ENCODE data around the gene CD83.
"Not testable (repeated sequence)": the region's sequence is repeated elsewhere in the genome, so short reads cannot be mapped to it uniquely, and the experiment has no call there.

Gene CD83

GRCh38 chr6:14151300-14151699 is 33.7 kb downstream of the CD83 start:
- DNase-seq, result not testable (repeated sequence)

- no peak for DNase-seq
Measured at GRCh38 chr6:14151773-14152172, 34.2 kb downstream of the CD83 start.

GRCh38 chr6:14153228-14153627 is 35.7 kb downstream of the CD83 start:
- no peak for DNase-seq

GRCh38 chr6:14159090-14159489 is 41.5 kb downstream of the CD83 start:
- DNase-seq, result no peak

- DNase-seq, result no peak
Measured at GRCh38 chr6:14162826-14163225, 45.3 kb downstream of the CD83 start.

GRCh38 chr6:14165091-14165490 is 47.5 kb downstream of the CD83 start:
- DNase-seq, result no peak

GRCh38 chr6:14166839-14167238 is 49.3 kb downstream of the CD83 start:
- DNase-seq, result no peak

GRCh38 chr6:14170128-14170527 is 52.6 kb downstream of the CD83 start:
- no peak for DNase-seq

- DNase-seq, result no peak
Measured at GRCh38 chr6:14172562-14172961, 55.0 kb downstream of the CD83 start.

GRCh38 chr6:14174226-14174625 is 56.7 kb downstream of the CD83 start:
- no peak for DNase-seq

GRCh38 chr6:14174996-14175395 is 57.4 kb downstream of the CD83 start:
- DNase-seq, result no peak

GRCh38 chr6:14176429-14176828 is 58.9 kb downstream of the CD83 start:
- DNase-seq, result no peak

GRCh38 chr6:14177413-14178082 is 60.0 kb downstream of the CD83 start:
- no peak for DNase-seq

GRCh38 chr6:14178083-14178445 is 60.5 kb downstream of the CD83 start:
- DNase-seq, result no peak

- no peak for DNase-seq
Measured at GRCh38 chr6:14180609-14181008, 63.0 kb downstream of the CD83 start.

- no peak for DNase-seq
Measured at GRCh38 chr6:14182916-14183315, 65.3 kb downstream of the CD83 start.

Data from effector CD4-positive, alpha-beta T cell (primary cell).